HuH-7 (cell line): ENCODE results near the gene HERC3.
A peak's percentile ranks its signal among the peaks of the same experiment; 100 is the strongest.

Source experiments
- DNase-seq: peaks from one replicate; pipeline ENCODE4 v3.0.0; 2011; ENCODE audit warnings: low spot score

The HERC3 gene

GRCh38 chr4:88591787-88592599 is at the start of gene HERC3:
Gene HERC3, plus strand, starts transcription at chr4:88592480. Its CDS starts 13,344 bp downstream, at chr4:88605824.
- DNase-seq = peak; percentile 88

GRCh38 chr4:88549815-88550214 is 42.5 kb upstream of the HERC3 start:
- DNase-seq = no peak

GRCh38 chr4:88567591-88567990 is 24.7 kb upstream of the HERC3 start:
- no peak for DNase-seq

GRCh38 chr4:88570001-88570400 is 22.3 kb upstream of the HERC3 start:
- DNase-seq = no peak

GRCh38 chr4:88573276-88573980 is 18.9 kb upstream of the HERC3 start:
- no peak for DNase-seq

- no peak for DNase-seq
These were observed 18.3 kb upstream of the HERC3 start for GRCh38 chr4:88573995-88574394.

GRCh38 chr4:88575186-88575585 is 17.1 kb upstream of the HERC3 start:
- DNase-seq = no peak

GRCh38 chr4:88582493-88582892 is 9.8 kb upstream of the HERC3 start:
- no peak for DNase-seq

GRCh38 chr4:88583631-88584470 is 8.4 kb upstream of the HERC3 start:
- no peak for DNase-seq

- no peak for DNase-seq
These were observed 7.8 kb upstream of the HERC3 start for GRCh38 chr4:88584471-88584900.

- no peak for DNase-seq
These were observed 6.4 kb upstream of the HERC3 start for GRCh38 chr4:88585917-88586316.

GRCh38 chr4:88587306-88587705 is 5.0 kb upstream of the HERC3 start:
- DNase-seq = no peak

- peak; percentile 74 for DNase-seq
These were observed 544 bp downstream of the HERC3 start for GRCh38 chr4:88592600-88593448.

- DNase-seq = no peak
These were observed 5.8 kb downstream of the HERC3 start for GRCh38 chr4:88597970-88598660.

- DNase-seq = no peak
These were observed 7.0 kb downstream of the HERC3 start for GRCh38 chr4:88599298-88599697.

- DNase-seq = no peak
These were observed 7.4 kb downstream of the HERC3 start for GRCh38 chr4:88599714-88600113.

GRCh38 chr4:88600176-88600838 is 8.0 kb downstream of the HERC3 start:
- DNase-seq = no peak

GRCh38 chr4:88604978-88605678 is 12.8 kb downstream of the HERC3 start:
- no peak for DNase-seq

GRCh38 chr4:88605736-88606135 is 13.5 kb downstream of the HERC3 start:
- no peak for DNase-seq

GRCh38 chr4:88606832-88607231 is 14.6 kb downstream of the HERC3 start:
- no peak for DNase-seq
